ENCODE data around the gene DOK4.

GRCh38 chr16:57497121-57497520 is 10.8 kb upstream of the DOK4 start:
- TF ChIP-seq YY1 (IDR thresholded peaks at IDR 0.05; ENCODE audit: insufficient read depth, insufficient read length) (no peak), SUZ12 (IDR thresholded peaks at IDR 0.05; ENCODE audit: extremely low read depth, insufficient read depth, insufficient read length) (no peak)

All from NT2/D1 (cell line).